ENCODE results near the gene CYP4F12. TPM values are rescaled to one million over a fixed set of nuclear protein-coding genes. Genes with fewer than 3 reads are reported as not detected.

CYP4F12 gene
- total and polyA plus RNA-seq, 11 donors: 1.1 to 8.9 (median 3.1) TPM

DNA sequence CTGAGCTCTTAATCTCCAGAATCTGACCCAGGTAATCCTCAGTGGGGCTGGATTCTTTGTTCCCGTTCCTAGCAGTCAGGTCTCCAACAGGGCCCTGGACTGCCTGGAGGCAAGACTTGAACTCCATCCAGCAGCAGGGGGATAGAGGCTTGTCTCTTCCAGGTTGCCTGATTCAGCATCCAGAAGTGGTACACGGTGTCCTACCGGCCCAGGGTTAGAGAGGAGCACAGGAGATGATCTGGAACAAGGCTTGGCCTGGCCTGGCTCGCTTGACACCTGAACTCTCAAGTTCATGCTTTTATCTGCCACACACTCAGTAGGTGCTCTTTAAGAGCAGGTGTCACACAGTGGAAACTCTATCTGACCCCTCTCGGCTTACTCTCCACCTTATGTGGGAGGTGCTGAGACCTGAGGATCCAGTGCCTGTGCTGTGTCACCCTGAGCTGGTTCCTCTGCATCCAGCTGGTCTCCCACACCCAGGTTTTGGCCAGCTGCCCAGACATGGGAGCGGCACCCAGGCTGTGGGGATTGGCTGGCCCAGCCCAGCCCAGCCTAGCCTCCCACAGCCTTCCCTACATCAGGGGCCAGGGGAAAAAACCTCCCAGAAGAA is 32.5 kb upstream of the CYP4F12 start, which contains the start of gene CYP4F3:
Gene CYP4F3, plus strand, starts transcription at position 604 of the 610 bp plus-strand sequence. CDS start 519 bp downstream, outside the sequence.
- ATAC-seq: peak; percentile 69 to 84 (median 76)
- H3K4me1 ChIP-seq: peaks cover 0 to 12% (median 0%) of the 10 kb centered on the region in 12 donors
- intact Hi-C loops (cut with DNase I): no loop called here
- H3K27ac ChIP-seq: no peak within 1 kb of the TSS
- TF ChIP-seq POLR2A (IDR thresholded peaks at IDR 0.05): no peak
- TF ChIP-seq, protein P1, sequence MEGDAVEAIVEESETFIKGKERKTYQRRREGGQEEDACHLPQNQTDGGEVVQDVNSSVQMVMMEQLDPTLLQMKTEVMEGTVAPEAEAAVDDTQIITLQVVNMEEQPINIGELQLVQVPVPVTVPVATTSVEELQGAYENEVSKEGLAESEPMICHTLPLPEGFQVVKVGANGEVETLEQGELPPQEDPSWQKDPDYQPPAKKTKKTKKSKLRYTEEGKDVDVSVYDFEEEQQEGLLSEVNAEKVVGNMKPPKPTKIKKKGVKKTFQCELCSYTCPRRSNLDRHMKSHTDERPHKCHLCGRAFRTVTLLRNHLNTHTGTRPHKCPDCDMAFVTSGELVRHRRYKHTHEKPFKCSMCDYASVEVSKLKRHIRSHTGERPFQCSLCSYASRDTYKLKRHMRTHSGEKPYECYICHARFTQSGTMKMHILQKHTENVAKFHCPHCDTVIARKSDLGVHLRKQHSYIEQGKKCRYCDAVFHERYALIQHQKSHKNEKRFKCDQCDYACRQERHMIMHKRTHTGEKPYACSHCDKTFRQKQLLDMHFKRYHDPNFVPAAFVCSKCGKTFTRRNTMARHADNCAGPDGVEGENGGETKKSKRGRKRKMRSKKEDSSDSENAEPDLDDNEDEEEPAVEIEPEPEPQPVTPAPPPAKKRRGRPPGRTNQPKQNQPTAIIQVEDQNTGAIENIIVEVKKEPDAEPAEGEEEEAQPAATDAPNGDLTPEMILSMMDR (IDR thresholded peaks at IDR 0.05): no peak
- DNase-seq: peak; percentile 55 to 78 (median 62)
- no peak within 1 kb of the TSS for H3K4me3 ChIP-seq
- H3K9me3 ChIP-seq: no peaks in the 10 kb centered on the region
- peaks cover 0 to 8% (median 0%) of the 10 kb centered on the region in 9 donors for H3K27me3 ChIP-seq
- WGBS, 4 donors: 51 to 62% (median 55%) methylated on average over 3 to 6 of the region's 6 CpGs
- H3K36me3 ChIP-seq: no peaks in the 10 kb centered on the region

DNA sequence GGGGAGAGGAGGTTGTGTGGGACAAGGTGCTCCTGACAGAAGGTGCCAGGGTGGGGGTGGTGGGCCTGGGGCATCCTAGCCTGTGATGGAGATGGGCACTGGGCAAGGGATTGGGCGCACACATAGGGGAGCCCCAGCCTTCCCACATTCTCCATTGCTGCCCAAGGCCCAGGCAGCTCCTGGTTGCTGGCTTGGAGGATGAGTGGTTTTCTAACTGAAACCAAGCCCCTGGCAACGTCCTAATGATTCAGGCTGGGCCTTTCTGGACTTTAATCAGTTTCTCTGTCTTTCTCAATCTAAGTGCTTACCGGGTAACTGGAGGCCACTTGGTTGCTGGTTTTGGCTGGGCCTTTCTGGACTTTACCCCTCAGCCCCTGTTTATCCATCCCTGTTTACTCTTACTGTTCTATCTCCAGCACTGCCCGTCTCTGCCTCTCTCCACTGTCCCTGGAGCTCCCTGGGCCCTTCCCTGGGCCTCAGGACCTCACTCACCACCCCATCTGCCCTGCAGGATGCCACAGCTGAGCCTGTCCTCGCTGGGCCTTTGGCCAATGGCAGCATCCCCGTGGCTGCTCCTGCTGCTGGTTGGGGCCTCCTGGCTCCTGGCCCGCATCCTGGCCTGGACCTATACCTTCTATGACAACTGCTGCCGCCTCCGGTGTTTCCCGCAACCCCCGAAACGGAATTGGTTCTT is 31.8 kb upstream of the CYP4F12 start:
- no peaks in the 10 kb centered on the region for H3K36me3 ChIP-seq
- H3K4me1 ChIP-seq: peaks cover 0 to 12% (median 0%) of the 10 kb centered on the region in 12 donors
- TF ChIP-seq, protein P1 (IDR thresholded peaks at IDR 0.05): no peak
- no peak for TF ChIP-seq POLR2A (IDR thresholded peaks at IDR 0.05)
- no peaks in the 10 kb centered on the region for H3K9me3 ChIP-seq
- peaks cover 0 to 7% (median 0%) of the 10 kb centered on the region in 9 donors for H3K27me3 ChIP-seq
- ATAC-seq: no peak
- intact Hi-C loops (cut with DNase I): no loop called here
- WGBS, 4 donors: 64 to 78% (median 72%) methylated on average over 12 of the region's 12 CpGs
- H3K27ac ChIP-seq: no peak overlapping the region
- H3K4me3 ChIP-seq: no peak overlapping the region
- no peak for DNase-seq

DNA sequence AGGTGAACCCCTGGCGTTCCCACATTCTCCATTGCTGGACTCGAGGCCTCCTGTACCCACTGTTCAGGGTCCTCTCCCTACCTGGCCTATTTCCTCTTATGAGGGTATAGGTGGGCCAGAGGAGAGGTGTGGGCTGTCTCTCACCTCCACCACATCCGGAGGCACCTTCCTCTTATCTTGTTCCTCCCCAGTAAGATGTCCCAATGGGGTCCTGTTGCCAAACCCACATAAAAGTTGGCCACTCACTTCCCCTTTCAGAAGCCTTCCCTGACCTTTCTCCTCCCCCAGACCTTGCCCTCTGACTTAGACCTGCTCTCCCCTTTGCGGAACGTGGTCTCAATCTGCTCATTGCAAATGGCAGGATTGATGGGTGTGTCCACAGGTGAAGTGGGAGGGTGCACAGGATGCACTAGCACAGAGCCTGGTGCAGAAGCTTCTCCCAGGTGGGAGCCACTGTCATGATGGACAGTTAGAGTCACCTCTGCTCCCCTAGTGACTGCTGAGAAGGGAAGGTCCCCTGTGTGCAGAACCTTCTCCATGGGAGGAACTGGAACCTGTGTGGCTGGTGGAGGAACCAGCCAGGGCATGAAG is 30.9 kb upstream of the CYP4F12 start:
- H3K4me3 ChIP-seq: no peak overlapping the region
- no peak for TF ChIP-seq POLR2A (IDR thresholded peaks at IDR 0.05)
- TF ChIP-seq, protein P1 (IDR thresholded peaks at IDR 0.05): no peak
- intact Hi-C loops (cut with DNase I): no loop called here
- peak in 2 of 4 donors; percentile 16 to 41 for ATAC-seq
- DNase-seq: no peak
- no peak overlapping the region for H3K27ac ChIP-seq
- peaks cover 0 to 6% (median 0%) of the 10 kb centered on the region in 9 donors for H3K27me3 ChIP-seq
- H3K9me3 ChIP-seq: no peaks in the 10 kb centered on the region
- H3K4me1 ChIP-seq: peaks cover 0 to 12% (median 0%) of the 10 kb centered on the region in 12 donors
- 73 to 80% (median 73%) methylated on average over 5 of the region's 5 CpGs for WGBS, 4 donors
- no peaks in the 10 kb centered on the region for H3K36me3 ChIP-seq

DNA sequence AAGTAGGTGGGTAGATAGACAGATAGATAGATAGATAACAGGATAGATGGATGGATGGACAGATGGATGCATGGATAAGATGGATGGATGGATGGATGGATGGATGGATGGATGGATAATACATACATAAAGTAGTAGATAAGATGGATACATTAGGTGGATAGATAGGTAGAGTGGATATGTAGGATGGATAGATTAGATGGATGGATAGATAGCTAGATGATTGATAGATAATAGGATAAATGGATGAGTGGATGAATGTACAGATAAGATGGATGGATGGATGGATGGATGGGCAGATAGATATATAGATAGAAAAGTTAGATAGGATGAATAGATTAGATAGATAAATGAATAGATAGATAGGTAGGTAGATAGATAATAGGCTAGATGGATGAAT is 30.1 kb upstream of the CYP4F12 start:
- no peak for ATAC-seq
- TF ChIP-seq, protein P1 (IDR thresholded peaks at IDR 0.05): no peak
- no peak for TF ChIP-seq POLR2A (IDR thresholded peaks at IDR 0.05)
- no peak for DNase-seq
- Histone ChIP-seq H3K27me3 (peaks cover 0 to 6% (median 0%) of the 10 kb centered on the region in 9 donors), H3K9me3 (no peaks in the 10 kb centered on the region), H3K36me3 (no peaks in the 10 kb centered on the region), H3K27ac (no peak overlapping the region), H3K4me1 (peaks cover 0 to 12% (median 0%) of the 10 kb centered on the region in 12 donors), H3K4me3 (no peak overlapping the region)
- intact Hi-C loops (cut with DNase I): no loop called here
